Activated CD4-positive, alpha-beta T cell treated with anti-CD3 and anti-CD28 coated beads, Interleukin-2, amount 50 U/mL, for 4 hours (primary cell): ENCODE data around the gene NDUFA3.

ENCODE experiments used
- DNase-seq, 2 experiments: peaks; one replicate each; pipeline ENCODE4 v3.0.0-alpha.2; 2020

The NDUFA3 gene

DNA sequence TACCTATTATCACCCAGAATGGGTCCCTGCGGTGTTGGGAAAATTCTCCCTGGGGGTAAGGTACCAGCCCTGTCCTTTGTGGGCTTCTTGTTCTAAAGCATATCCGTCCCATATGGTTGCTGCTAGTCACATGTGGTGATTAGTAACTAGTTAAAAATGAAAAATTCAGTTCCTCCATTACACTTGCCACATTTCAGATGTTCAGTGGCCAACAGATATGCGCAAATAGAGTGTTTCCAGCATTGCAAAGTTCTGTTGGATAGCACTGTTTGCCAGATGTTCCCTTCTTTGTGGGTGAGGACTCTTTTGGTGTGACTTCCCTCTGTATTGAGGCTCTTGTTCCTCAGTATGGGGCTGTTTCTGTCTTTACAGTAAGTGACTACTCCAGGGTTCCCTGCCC, 38.7 kb downstream of the NDUFA3 start:
- no peak for DNase-seq

- DNase-seq, result no peak
Measured at GRCh38 chr19:54142166-54142780, 39.6 kb downstream of the NDUFA3 start.

- DNase-seq, result no peak
Measured at GRCh38 chr19:54145541-54146158, 43.0 kb downstream of the NDUFA3 start.

DNA sequence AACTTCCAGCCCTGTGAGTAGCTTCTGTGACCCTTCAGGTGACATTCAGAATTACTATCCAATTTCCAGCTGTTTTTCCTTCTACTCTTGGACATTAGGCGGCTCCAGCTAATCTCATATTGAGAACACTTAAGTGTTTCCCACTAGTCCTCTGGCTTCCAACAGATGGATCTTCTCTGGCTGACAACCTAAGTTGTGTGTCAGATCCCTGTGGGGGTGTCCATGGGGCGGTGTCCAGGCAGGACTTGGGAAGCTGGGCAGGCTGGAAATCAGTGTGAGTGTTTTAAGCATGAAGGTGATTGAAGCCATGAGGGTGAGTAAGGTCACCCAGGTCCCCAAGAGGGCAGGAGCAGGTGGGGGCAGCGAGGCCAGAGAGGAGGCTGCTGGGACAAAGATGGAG, 45.0 kb downstream of the NDUFA3 start:
- DNase-seq, result no peak

GRCh38 chr19:54148158-54148557, 45.5 kb downstream of the NDUFA3 start:
- no peak for DNase-seq

DNA sequence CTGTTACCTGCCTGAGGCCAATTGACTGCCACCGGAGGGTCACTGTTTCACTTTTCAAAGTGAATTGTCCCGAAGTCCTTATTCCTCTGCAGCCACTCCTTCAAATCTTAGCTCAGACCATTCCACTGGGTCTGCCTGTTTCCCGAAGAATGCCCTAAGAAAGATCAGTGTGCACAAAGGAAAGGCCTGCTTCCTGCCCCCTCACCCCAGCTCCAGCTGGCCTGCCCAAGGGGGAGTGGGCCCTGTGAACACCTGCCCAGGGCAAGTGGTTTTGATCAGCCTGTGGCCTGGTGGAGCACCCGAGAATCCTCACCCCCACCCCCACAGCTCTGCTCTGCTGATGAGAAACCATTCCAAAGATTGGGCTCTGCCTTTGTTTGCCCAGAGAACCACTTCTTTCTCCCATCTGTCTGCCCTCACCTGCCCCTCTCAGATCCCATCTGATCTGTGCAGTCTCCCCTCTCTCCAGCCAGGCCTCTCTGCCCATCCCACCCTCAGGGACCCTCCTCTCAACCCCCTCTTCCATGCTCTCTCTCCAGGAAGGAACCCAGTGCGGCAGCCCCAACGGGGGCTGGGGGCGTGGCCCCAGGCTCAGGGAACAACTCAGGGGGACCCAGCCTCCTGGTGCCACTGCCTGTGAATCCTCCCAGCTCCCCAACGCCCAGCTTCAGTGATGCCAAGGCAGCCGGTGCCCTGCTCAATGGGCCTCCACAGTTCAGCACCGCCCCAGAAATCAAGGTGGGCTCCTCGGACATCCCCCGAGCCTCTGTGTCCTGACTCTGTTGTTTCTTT, 46.6 kb downstream of the NDUFA3 start:
- DNase-seq, result no peak

GRCh38 chr19:54151362-54152035, 48.8 kb downstream of the NDUFA3 start:
- DNase-seq, result no peak

- no peak for DNase-seq
Measured at GRCh38 chr19:54152267-54152666, 49.6 kb downstream of the NDUFA3 start.

GRCh38 chr19:54152878-54153524, 50.3 kb downstream of the NDUFA3 start:
- DNase-seq, result no peak

DNA sequence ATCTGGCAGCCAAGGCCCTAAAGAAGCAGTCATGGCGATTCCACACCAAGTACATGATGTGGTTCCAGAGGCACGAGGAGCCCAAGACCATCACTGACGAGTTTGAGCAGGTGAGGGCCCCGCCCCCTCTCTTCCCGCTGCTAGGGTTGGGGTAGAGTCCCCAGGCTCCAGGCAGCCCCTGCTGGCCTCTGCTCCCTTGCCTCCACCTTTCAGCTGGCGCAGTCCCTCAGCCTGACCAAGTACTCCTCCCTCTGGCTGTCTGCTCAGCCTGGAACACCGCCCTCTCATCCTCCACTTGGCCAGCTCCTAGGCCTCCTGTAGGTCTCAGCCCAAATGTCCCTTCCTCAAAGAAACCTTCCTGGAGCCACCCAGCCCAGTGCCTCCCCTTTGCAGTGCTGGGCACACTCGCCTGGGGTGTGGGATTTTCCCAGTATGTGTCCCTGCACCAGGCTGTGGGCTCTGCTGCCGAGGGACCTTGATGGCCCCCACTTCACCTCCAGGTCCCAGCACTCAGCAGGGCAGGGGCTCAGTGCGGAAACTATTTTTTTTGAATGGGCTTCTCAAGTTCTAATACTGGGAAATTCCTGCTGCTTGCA, 51.2 kb downstream of the NDUFA3 start:
- DNase-seq, result no peak

DNA sequence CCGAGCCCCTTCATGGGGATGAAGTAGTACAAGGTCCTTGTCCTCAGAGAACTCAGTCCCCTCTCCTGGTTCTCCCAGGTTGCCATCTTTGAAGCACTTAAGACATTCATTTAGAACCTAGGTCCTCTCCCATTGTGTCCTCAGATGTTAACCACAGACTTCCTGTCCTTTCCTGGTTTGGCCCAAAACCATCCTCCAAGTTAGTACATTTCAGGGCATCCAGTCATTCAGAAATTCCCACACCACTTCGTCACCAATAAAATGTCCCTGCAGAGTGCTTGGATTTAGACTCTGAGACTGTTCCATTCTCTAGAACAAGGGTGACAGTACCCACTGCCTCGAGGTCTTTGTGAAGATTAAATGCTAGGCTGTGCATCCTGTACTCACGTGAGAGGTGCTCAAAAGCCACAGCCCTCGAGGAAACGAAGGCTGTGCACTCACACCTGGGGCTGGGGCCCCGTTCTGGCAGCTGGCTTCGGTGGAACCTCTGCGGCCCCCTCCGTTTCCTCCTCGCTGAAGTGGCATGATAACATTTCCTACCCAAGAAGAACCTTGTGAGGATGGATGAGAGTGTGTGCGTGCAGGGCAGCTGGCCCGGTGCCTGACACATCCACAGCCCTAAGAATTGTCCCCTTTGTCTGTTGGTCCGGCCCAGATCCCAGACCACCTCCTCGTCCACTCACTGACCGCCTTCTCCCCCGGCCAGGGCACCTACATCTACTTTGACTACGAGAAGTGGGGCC, 52.1 kb downstream of the NDUFA3 start:
- DNase-seq, result no peak

GRCh38 chr19:54155694-54156093, 53.0 kb downstream of the NDUFA3 start:
- no peak for DNase-seq

DNA sequence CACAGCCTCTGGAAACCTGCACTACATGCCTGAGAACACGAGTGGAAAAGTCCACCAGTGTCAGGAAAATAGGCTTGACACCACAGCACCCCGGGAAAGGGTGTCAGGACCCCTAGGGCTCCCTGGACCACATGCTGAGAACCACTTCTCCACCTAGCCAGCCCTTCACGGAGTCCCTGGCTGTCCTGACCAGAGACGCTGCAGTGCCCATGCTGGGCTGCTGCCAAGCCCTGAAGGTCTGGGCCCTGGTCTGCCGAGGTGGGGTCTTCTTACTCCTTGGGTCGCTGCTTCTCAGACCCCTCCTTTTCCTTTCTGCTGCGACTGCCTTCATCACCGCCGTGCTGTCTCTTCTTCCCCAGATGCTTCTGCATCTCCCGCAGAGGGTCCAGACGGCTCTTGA, 53.8 kb downstream of the NDUFA3 start:
- no peak for DNase-seq

GRCh38 chr19:54156953-54157352, 54.3 kb downstream of the NDUFA3 start:
- no peak for DNase-seq
